ENCODE results near the gene TBC1D22B. TPM values are rescaled to one million over a fixed set of nuclear protein-coding genes. Genes with fewer than 3 reads are reported as not detected.

Gene TBC1D22B
- total and polyA plus RNA-seq, 9 of the 15 experiments (the other 6 are each of a cell fraction or from before 2014, with no cell fraction given): 4.8 to 24.2 (median 13.5) TPM

DNA sequence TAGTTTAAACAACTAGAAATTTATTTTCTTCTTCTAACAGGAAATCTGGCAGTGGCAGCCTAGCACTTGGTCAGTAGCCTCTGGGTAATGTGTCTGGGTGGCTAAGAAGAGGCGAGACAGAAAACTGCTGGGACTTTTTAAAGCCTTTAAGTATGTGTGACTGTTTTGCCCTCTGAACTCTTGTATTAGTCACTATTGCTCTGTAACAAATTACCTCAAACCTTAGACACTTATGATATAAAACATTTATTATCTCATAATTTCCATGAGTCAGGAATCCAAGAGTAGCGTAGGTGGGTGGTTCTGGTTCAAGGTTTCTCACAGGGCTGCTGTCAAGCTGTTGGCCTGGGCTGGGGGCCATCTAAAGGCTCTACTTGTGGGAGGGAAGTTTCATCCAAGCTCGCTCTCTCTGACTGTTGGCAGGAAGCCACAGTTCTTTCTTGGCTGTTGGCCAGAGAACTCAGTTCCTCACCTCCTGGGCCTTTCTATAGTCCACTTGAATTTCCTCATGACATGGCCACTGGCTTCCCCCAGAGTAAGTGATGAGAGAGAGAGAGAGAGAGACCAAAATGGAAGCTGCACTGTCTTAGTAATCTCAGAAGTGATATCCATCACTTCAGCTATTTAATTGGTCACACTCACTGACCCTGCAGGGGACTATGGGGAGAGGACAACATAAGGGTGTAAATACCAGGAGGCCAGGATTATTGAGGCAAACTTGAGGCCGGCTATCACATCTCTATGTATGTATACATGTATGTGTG, 17.4 kb upstream of the TBC1D22B start (continued):
- TF ChIP-seq, protein P1, sequence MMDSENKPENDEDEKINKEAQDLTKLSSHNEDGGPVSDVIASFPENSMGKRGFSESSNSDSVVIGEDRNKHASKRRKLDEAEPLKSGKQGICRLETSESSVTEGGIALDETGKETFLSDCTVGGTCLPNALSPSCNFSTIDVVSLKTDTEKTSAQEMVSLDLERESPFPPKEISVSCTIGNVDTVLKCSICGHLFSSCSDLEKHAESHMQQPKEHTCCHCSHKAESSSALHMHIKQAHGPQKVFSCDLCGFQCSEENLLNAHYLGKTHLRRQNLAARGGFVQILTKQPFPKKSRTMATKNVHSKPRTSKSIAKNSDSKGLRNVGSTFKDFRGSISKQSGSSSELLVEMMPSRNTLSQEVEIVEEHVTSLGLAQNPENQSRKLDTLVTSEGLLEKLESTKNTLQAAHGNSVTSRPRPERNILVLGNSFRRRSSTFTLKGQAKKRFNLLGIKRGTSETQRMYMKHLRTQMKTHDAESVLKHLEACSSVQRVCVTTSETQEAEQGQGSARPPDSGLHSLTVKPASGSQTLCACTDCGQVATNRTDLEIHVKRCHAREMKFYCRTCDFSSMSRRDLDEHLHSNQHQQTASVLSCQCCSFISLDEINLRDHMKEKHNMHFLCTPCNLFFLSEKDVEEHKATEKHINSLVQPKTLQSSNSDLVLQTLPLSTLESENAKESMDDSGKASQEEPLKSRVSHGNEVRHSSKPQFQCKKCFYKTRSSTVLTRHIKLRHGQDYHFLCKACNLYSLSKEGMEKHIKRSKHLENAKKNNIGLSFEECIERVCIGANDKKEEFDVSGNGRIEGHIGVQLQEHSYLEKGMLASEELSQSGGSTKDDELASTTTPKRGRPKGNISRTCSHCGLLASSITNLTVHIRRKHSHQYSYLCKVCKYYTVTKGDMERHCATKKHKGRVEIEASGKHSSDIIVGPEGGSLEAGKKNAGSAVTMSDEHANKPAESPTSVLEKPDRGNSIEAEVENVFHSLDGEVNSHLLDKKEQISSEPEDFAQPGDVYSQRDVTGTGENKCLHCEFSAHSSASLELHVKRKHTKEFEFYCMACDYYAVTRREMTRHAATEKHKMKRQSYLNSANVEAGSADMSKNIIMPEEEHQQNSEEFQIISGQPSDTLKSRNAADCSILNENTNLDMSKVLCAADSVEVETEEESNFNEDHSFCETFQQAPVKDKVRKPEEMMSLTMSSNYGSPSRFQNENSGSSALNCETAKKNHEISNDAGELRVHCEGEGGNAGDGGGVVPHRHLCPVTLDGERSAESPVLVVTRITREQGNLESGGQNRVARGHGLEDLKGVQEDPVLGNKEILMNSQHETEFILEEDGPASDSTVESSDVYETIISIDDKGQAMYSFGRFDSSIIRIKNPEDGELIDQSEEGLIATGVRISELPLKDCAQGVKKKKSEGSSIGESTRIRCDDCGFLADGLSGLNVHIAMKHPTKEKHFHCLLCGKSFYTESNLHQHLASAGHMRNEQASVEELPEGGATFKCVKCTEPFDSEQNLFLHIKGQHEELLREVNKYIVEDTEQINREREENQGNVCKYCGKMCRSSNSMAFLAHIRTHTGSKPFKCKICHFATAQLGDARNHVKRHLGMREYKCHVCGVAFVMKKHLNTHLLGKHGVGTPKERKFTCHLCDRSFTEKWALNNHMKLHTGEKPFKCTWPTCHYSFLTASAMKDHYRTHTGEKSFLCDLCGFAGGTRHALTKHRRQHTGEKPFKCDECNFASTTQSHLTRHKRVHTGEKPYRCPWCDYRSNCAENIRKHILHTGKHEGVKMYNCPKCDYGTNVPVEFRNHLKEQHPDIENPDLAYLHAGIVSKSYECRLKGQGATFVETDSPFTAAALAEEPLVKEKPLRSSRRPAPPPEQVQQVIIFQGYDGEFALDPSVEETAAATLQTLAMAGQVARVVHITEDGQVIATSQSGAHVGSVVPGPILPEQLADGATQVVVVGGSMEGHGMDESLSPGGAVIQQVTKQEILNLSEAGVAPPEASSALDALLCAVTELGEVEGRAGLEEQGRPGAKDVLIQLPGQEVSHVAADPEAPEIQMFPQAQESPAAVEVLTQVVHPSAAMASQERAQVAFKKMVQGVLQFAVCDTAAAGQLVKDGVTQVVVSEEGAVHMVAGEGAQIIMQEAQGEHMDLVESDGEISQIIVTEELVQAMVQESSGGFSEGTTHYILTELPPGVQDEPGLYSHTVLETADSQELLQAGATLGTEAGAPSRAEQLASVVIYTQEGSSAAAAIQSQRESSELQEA (IDR thresholded peaks at IDR 0.05; ENCODE audit: low read depth): no peak
- peak; percentile 56; the same call in 1 of the 2 replicates for TF ChIP-seq NFE2 (IDR thresholded peaks at IDR 0.05; ENCODE audit: low read depth)
- TF ChIP-seq, protein P2, sequence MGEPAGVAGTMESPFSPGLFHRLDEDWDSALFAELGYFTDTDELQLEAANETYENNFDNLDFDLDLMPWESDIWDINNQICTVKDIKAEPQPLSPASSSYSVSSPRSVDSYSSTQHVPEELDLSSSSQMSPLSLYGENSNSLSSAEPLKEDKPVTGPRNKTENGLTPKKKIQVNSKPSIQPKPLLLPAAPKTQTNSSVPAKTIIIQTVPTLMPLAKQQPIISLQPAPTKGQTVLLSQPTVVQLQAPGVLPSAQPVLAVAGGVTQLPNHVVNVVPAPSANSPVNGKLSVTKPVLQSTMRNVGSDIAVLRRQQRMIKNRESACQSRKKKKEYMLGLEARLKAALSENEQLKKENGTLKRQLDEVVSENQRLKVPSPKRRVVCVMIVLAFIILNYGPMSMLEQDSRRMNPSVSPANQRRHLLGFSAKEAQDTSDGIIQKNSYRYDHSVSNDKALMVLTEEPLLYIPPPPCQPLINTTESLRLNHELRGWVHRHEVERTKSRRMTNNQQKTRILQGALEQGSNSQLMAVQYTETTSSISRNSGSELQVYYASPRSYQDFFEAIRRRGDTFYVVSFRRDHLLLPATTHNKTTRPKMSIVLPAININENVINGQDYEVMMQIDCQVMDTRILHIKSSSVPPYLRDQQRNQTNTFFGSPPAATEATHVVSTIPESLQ (CRISPR knock-in tag; IDR thresholded peaks at IDR 0.05): no peak
- TF ChIP-seq ZNF76 (CRISPR knock-in tag; IDR thresholded peaks at IDR 0.05; ENCODE audit: borderline replicate concordance): 0 out of 2 replicates have a peak, but pooled peaks have one; percentile 56
- TF ChIP-seq, protein P3, sequence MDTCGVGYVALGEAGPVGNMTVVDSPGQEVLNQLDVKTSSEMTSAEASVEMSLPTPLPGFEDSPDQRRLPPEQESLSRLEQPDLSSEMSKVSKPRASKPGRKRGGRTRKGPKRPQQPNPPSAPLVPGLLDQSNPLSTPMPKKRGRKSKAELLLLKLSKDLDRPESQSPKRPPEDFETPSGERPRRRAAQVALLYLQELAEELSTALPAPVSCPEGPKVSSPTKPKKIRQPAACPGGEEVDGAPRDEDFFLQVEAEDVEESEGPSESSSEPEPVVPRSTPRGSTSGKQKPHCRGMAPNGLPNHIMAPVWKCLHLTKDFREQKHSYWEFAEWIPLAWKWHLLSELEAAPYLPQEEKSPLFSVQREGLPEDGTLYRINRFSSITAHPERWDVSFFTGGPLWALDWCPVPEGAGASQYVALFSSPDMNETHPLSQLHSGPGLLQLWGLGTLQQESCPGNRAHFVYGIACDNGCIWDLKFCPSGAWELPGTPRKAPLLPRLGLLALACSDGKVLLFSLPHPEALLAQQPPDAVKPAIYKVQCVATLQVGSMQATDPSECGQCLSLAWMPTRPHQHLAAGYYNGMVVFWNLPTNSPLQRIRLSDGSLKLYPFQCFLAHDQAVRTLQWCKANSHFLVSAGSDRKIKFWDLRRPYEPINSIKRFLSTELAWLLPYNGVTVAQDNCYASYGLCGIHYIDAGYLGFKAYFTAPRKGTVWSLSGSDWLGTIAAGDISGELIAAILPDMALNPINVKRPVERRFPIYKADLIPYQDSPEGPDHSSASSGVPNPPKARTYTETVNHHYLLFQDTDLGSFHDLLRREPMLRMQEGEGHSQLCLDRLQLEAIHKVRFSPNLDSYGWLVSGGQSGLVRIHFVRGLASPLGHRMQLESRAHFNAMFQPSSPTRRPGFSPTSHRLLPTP (IDR thresholded peaks at IDR 0.05; ENCODE audit: borderline replicate concordance, extremely low read depth, insufficient read length): no peak
- TF ChIP-seq, protein P4, sequence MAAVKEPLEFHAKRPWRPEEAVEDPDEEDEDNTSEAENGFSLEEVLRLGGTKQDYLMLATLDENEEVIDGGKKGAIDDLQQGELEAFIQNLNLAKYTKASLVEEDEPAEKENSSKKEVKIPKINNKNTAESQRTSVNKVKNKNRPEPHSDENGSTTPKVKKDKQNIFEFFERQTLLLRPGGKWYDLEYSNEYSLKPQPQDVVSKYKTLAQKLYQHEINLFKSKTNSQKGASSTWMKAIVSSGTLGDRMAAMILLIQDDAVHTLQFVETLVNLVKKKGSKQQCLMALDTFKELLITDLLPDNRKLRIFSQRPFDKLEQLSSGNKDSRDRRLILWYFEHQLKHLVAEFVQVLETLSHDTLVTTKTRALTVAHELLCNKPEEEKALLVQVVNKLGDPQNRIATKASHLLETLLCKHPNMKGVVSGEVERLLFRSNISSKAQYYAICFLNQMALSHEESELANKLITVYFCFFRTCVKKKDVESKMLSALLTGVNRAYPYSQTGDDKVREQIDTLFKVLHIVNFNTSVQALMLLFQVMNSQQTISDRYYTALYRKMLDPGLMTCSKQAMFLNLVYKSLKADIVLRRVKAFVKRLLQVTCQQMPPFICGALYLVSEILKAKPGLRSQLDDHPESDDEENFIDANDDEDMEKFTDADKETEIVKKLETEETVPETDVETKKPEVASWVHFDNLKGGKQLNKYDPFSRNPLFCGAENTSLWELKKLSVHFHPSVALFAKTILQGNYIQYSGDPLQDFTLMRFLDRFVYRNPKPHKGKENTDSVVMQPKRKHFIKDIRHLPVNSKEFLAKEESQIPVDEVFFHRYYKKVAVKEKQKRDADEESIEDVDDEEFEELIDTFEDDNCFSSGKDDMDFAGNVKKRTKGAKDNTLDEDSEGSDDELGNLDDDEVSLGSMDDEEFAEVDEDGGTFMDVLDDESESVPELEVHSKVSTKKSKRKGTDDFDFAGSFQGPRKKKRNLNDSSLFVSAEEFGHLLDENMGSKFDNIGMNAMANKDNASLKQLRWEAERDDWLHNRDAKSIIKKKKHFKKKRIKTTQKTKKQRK (IDR thresholded peaks at IDR 0.05; ENCODE audit: borderline replicate concordance, low read depth, low read length): no peak
- TF ChIP-seq ZNF224 (CRISPR knock-in tag; IDR thresholded peaks at IDR 0.05): no peak
- TF ChIP-seq RBM25 (IDR thresholded peaks at IDR 0.05; ENCODE audit: low read depth, low read length, severe bottlenecking): peak; percentile 29
- no peak for TF ChIP-seq ZNF778 (CRISPR knock-in tag; IDR thresholded peaks at IDR 0.05)
